Stimulated activated CD4-positive, alpha-beta T cell treated with anti-CD3 and anti-CD28 coated beads, Interleukin-1b, Interleukin-23, amount 100 ng/mL, for 24 hours (primary cell): Measurements from ENCODE around the gene EMC8.
A peak's percentile ranks its signal among the peaks of the same experiment; 100 is the strongest.
"Not testable (repeated sequence)": the region's sequence is repeated elsewhere in the genome, so short reads cannot be mapped to it uniquely, and the experiment has no call there.

Experiments
- DNase-seq, 4 experiments: peaks; one replicate each; pipeline ENCODE4 v3.0.0-alpha.2; 2020; ENCODE audit warnings: low read depth in 4 of 4, low spot score in 1 of 4

EMC8 gene

DNA sequence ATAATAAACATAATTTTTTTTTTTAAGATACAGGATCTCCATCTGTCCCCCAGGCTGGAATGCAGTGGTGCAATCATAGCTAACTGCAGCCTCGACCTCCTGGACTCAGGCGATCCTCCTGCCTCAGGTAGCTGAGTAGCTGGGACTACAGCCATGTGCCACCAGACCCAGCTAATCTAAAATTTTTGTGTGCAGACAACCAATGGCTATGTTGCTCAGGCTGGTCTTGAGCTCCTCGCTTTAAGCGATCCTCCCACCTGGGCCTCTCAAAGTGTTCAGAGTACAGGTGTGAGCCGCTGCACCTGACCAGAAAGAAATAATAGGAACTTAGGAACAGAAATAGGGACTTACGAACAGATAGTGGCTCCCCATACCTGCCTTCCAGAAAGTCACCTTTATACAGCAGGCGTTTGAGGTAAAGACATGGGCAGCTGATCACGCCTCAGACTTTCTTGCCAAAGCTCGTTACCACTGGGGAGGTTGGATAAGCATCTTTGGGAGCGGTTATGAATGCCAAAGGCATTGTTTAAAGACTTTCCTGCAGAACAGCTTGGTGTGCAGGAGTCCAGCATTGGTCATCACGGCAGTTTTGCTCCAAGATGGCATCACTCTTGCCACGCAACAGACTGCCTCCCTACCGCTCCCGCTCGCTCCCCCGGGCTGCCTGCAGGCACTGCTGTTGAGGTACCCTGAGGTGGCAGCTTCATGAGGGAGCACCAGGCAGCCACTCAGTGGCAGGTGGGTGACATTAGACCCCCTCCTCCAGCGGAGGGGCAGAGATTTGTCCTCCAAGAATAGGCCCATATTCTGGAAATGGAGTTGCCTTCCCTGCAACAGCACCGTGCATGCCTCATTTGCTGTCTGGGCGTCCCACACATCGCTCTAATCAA lies 13.7 kb upstream of the EMC8 start:
- no peak for DNase-seq

DNA sequence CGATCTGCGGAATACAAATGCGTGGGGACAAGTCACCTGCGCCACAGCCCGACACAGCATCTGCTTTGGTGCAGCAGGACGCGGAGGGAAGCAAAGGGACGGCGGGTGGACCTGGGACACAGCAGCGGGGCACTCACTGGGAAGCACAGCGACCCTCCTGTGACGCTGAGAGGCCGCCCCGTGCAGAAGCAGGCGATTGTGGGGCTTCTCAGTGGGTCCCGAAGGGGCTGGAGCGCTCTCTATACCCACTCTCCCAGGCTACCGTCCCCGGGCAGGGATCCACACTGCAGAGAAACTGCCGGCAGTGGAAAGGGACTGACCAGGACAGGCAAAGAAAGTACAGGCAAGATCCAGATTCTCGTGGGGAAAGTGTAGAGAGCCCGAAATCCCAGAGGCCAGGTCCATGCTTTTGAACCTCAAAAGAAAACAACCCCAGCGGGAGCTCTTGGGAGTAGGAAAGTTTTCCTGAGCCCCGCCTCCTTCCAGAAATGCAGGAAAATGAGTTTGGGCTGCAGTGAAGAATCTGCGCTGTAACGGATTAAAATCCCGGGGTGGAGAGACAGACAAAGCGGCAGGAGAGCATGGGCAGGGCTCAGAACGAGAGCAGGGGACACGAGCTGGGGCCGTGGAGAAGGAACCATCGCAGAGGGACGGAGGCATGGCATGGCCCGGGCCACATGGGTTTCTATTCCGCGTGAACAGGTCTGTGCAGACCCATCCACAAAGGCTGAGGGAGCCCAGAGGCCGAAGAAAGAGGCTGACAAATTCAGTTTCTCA lies 12.9 kb upstream of the EMC8 start:
- DNase-seq: no peak

GRCh38 chr16:85810742-85811115 lies 11.4 kb upstream of the EMC8 start:
- DNase-seq: no peak

- DNase-seq: no peak
Observed at GRCh38 chr16:85810097-85810741, 10.9 kb upstream of the EMC8 start.

GRCh38 chr16:85809645-85810044 lies 10.3 kb upstream of the EMC8 start:
- no peak for DNase-seq

DNA sequence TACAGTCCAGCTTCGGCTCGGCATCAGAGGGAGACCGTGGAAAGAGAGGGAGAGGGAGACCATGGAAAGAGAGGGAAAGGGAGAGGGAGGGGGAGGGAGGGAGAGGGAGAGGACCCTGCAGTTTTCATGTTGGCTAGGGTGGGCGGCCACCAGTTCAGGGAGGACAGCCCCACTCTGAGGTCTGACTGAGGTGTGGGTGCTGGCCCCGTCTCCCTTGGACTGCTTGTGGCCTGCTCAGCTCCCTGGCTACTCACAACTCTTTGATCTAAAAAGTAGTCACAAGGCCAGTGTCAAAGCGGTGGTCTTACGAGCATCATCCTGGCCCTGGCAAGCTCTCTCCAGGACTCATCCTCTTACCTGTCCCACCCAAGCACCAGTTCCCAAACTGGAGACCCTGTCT lies 9.6 kb upstream of the EMC8 start:
- no peak for DNase-seq

DNA sequence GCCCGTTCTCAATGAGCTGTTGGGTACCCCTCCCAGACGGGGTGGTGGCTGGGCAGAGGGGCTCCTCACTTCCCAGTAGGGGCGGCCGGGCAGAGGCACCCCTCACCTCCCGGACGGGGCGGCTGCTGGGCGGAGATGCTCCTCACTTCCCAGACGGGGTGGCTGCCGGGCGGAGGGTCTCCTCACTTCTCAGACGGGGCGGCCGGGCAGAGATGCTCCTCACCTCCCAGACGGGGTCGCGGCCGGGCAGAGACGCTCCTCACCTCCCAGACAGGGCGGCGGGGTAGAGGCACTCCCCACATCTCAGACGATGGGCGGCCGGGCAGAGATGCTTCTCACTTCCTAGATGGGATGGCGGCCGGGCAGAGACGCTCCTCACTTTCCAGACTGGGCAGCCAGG lies 8.8 kb upstream of the EMC8 start:
- not testable (repeated sequence) for DNase-seq

DNA sequence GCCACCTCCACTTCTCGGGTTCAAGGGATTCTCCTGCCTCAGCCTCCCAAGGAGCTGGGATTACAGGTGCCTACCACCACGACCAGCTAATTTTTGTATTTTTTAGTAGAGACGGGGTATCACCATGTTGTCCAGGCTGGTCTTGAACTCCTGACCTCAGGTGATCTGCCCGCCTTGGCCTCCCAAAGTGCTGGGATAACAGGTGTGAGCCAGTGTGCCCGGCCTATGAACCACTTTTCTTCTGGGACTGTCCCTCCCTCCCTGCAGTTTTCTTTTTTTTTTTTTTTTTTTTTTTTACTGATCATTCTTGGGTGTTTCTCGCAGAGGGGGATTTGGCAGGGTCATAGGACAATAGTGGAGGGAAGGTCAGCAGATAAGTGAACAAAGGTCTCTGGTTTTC lies 8.0 kb upstream of the EMC8 start:
- not testable (repeated sequence) for DNase-seq

DNA sequence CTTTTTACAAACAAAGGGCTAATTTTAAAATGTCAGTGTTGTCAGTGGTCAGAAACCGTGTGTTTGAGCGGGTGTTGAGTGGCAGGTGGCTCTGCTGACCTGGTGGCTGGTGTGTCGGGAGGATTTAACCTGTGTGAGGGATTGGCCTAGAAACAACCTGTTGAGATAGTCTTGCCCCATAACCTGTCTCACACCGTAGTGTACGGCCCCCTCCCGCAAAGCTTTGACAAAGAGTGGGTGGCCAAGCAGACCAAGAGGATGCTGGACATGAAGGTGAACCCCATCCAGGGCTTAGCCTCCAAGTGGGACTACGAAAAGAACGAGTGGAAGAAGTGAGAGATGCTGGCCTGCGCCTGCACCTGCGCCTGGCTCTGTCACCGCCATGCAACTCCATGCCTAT lies 7.2 kb upstream of the EMC8 start:
- DNase-seq: no peak

DNA sequence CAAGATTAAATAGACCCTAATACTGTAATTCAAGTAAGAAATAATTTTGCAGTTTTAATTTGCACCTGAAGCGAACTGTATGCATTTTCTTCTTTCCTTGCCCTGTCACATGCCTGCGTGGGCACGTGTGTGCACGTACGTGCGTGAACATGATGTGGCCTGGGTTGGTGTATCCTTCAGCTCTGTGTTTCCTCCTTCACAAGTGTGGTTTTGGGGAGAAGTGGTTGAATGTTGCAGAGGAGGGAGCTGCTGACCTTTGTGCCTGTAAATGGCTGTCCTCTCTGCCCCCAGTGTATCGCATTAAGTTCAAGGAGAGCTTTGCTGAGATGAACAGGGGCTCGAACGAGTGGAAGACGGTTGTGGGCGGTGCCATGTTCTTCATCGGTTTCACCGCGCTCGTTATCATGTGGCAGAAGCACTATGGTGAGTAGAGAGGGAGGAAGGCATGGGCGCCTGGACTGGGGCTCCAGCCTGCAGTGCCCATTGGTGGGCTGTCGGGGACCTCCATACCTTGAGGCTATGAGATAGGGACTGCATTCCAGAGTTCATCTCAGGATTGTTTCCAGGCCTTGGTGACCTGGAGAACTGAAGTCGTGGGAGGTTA lies 6.2 kb upstream of the EMC8 start:
- no peak for DNase-seq

DNA sequence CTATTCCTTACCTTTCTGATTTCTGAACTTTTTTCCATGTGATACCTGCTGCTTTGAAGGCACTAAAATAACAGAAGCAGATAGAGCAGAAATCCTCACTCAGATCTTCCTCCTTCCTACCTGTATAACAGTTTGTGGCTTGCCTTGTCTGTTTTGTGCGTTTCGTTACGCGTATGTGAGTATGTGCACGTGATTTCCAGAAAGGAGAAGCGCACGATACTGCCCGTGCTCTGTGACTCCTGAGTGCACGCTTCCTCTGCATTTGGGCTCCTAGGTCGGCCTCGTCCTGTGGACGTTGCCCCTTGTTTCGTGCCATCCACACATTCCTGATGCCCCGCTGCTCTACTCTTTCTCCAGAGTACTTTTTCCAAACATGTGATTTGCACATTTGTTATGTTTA lies 4.2 kb upstream of the EMC8 start:
- DNase-seq: no peak

- no peak for DNase-seq
Observed at GRCh38 chr16:85800321-85800669, 951 bp upstream of the EMC8 start.

DNA sequence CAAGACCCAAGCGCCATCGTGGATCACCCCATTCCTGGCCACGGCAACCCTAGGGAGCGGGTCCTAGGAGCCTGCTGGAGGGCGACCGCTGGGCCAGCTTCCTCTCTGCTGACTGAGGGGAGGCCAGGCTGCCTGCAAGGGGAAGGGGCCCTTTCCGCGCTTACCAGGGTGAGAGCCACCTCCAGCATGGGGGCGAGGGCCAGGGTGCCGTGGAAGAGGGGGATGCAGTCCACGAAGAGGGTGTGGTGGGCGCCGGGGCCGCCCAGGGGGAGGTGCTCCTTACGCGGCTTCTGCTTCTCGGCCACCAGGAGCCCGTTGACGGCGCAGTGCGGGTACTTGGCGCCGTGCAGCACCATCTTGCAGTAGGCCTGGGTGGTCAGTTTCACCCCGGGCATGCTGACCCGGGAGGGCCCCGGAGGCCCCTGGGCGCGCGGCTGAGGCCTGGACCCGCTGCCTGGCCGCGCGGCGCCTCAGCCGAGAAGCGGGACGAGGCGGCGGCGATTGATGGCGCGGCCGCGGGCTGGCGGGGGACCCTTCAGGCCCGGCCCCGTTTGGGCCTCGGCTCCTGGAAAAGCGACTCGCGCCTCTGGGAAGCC lies 345 bp downstream of the EMC8 start:
- peak in 2 of 4 experiments; percentile 6 to 10 for DNase-seq

- DNase-seq: no peak
Observed at GRCh38 chr16:85798283-85798776, 1.0 kb downstream of the EMC8 start.

- DNase-seq: no peak
Observed at GRCh38 chr16:85796599-85796998, 2.7 kb downstream of the EMC8 start.

- no peak for DNase-seq
Observed at GRCh38 chr16:85796152-85796551, 3.2 kb downstream of the EMC8 start.

- no peak for DNase-seq
Observed at GRCh38 chr16:85794696-85795095, 4.6 kb downstream of the EMC8 start.

DNA sequence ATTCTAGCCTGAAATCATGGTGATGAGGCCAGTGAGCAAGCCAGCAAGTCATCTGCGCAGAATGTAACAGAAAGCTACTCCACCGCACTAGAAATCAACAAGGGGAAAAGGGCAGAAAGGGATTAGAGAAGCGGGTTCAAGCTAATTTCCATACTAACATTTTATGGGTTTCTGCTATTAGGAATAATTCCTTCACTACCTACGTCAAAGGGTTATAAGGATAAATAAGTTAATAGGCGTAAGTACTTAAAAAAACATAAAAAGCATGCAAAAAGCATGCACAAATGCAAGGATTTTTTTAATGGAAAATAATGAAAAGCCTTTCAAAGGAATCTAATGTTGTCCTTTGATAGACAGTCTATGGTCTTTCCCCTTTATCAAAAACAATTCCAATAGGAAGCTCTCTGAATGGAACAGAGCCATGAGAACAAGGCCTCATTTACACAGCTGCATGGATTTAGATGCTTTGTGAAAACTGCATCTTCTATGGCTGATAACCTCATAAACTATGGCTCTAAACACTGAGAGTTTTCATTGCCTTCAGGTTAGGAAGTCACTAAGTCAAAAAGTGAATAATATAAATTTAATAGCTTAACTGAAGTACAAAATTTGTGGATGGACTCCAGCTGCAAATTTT lies 5.6 kb downstream of the EMC8 start:
- DNase-seq: no peak

DNA sequence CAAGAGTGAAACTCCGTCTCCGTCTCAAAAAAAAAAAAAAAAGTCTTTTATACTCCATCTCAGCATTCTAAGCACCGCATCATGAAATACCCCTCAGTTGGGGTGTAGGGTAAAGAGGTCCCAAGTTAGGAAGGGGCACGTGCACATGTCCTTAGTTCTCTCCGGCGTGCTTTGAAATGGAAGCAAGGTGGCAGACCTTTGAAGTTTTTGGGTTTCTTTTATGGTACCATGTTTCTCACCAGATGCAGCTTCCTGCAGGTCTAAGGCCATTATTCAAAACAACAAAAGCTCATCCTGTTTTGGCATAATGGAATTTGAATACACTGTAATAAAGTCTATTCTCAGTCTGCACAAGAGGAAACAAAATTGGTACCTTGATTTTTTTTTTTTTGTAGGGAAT lies 9.6 kb downstream of the EMC8 start:
- DNase-seq: no peak

- no peak for DNase-seq
Observed at GRCh38 chr16:85788819-85789218, 10.5 kb downstream of the EMC8 start.

DNA sequence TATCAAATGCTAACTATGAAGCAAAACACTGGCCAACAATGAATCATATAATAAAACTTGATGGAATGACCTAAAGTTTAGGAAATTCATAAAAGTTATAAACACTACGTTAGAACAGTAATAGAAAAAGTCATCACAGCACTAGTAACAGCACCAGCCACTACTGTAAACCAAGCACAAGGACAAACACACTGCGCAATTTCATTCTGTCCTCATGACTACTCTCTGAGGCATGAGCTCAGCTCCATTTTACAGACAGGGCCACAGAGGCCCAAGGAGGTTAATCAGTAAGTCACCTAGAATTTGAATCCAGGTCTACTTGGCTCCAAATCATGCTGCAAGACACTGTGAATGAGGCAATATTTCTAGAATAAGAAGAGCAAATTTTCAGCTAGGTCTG lies 13.4 kb downstream of the EMC8 start:
- no peak for DNase-seq
